K562 (cell line): ENCODE data around the gene ALOX5. TPM values are rescaled to one million over a fixed set of nuclear protein-coding genes. Genes with fewer than 3 reads are reported as not detected.

Experiments
- ATAC-seq: fragments of 200-7000 bp; cut with Tn5 transposase; 3 replicates; pipeline ENCODE4 v1.9.1; 2020; ENCODE audit warnings: moderate library complexity
- BruUV-seq: library from RNA; stranded (reverse); fragments of 400-500 nt; replicated peaks from 2 replicates; lab custom pipeline; 2021; lab: Mats Ljungman, UMichigan
- CTCF ChIA-PET: fragments of 300-600 bp; formaldehyde crosslinking; extraction: SDS; loops from one replicate; lab custom pipeline; 2021; ENCODE audit warnings: low intra/inter-chr PET ratio; lab: Yijun Ruan, JAX
- POLR2A ChIA-PET: fragments of 300-600, 350-650 bp; sonication (Branson Sonifier 250); formaldehyde crosslinking; extraction: SDS; loops from one replicate; lab custom pipeline; 2021; ENCODE audit warnings: antibody characterized with exemption, inconsistent platforms; lab: Yijun Ruan, JAX
- DNase-seq, 4 experiments: peaks; one replicate each; pipeline versions ENCODE4 v3.0.0 to v3.0.0-alpha.2; 2011 to 2018; ENCODE audit warnings: low spot score in 3 of 4, mixed read lengths in 3 of 4; ENCODE audit errors: extremely low read depth in 1 of 4
- FAIRE-seq: peaks from 2 replicates; lab custom pipeline; 2011; peaks lifted over from hg19 to GRCh38; lab: Jason Lieb, UNC
- H2AFZ ChIP-seq: 2 replicates; pipeline ENCODE4 v1.6.0; 2011; ENCODE audit warnings: low read depth, low read length, control low read depth, inconsistent platforms
- H3K27ac ChIP-seq: fragments of 200-600 bp; 3 replicates; pipeline ENCODE4 v1.8.0; 2011; ENCODE audit warnings: low read depth, mild to moderate bottlenecking, control low read depth, inconsistent platforms, low read length, moderate library complexity, mixed read lengths; ENCODE audit errors: extremely low read depth
- H3K27me3 ChIP-seq, 2 experiments: fragments of 300-600 bp in 1 of 2; 2 replicates in 1 of 2; 3 replicates in 1 of 2; pipeline versions ENCODE4 v1.6.0 to v1.8.0; 2011; ENCODE audit warnings: inconsistent platforms in 2 of 2, low read length in 2 of 2, mild to moderate bottlenecking in 1 of 2, mixed read lengths in 1 of 2, moderate library complexity in 1 of 2; ENCODE audit not compliant: control insufficient read depth in 2 of 2, insufficient read depth in 2 of 2
- H3K36me3 ChIP-seq: fragments of 300-600 bp; 3 replicates; pipeline ENCODE4 v1.8.0; 2011; ENCODE audit warnings: mild to moderate bottlenecking, low read length, inconsistent platforms; ENCODE audit not compliant: control insufficient read depth, insufficient read depth
- H3K4me1 ChIP-seq, 2 experiments: fragments of 200-600 bp in 1 of 2; replicated peaks in 1 of 2; 2 replicates in 1 of 2; 3 replicates in 1 of 2; pipeline versions ENCODE4 v1.5.1 to v1.8.0; 2011; ENCODE audit warnings: inconsistent platforms in 2 of 2, low read length in 2 of 2, mild to moderate bottlenecking in 1 of 2, mixed read lengths in 1 of 2, moderate library complexity in 1 of 2; ENCODE audit not compliant: control insufficient read depth in 2 of 2, insufficient read depth in 2 of 2
- H3K4me2 ChIP-seq: 2 replicates; pipeline ENCODE4 v1.6.1; 2011; ENCODE audit warnings: low read length, control low read depth, inconsistent platforms, mixed read lengths; ENCODE audit not compliant: insufficient read depth
- H3K4me3 ChIP-seq: fragments of 200-600 bp; sonication (generic), shearing (Covaris generic); 2 replicates; pipeline ENCODE4 v1.5.1; 2016; ENCODE audit warnings: control low read depth, inconsistent platforms
- H3K79me2 ChIP-seq: fragments of 200-600 bp; 3 replicates; pipeline ENCODE4 v1.8.0; 2011; ENCODE audit warnings: low read length, inconsistent platforms; ENCODE audit not compliant: control insufficient read depth, insufficient read depth
- H3K9ac ChIP-seq, 2 experiments: 2 replicates each; pipeline versions ENCODE4 v1.6.0 to v1.6.1; 2011; ENCODE audit warnings: low read depth in 2 of 2, low read length in 2 of 2, control low read depth in 1 of 2, inconsistent platforms in 1 of 2, mild to moderate bottlenecking in 1 of 2, mixed read lengths in 1 of 2; ENCODE audit not compliant: insufficient read depth in 1 of 2
- H3K9me1 ChIP-seq: one replicate; pipeline ENCODE4 v1.6.0; 2011; ENCODE audit warnings: inconsistent platforms, mild to moderate bottlenecking, low read length, moderate library complexity; ENCODE audit not compliant: control insufficient read depth, insufficient read depth
- H3K9me3 ChIP-seq: replicated peaks from 2 replicates; pipeline ENCODE4 v1.5.1; 2011; ENCODE audit warnings: low read depth, low read length, inconsistent platforms; ENCODE audit not compliant: control insufficient read depth, insufficient read depth
- H4K20me1 ChIP-seq: replicated peaks from 2 replicates; pipeline ENCODE4 v1.6.1; 2011; ENCODE audit warnings: low read length, inconsistent platforms, mixed read lengths; ENCODE audit not compliant: control insufficient read depth, insufficient read depth
- MAZ ChIP-seq, 2 experiments: fragments of 450-650 bp in 1 of 2; sonication (generic) in 1 of 2; formaldehyde crosslinking; IDR thresholded peaks in 1 of 2; conservative IDR thresholded peaks in 1 of 2; 2 replicates each; pipeline versions ENCODE4 v1.4.0 to v1.5.0; 2020; ENCODE audit warnings: mild to moderate bottlenecking in 1 of 2, missing genetic modification reagents in 1 of 2
- NFIC ChIP-seq: fragments of 450-650 bp; IDR thresholded peaks from 2 replicates; pipeline ENCODE4 v1.6.1; 2017; ENCODE audit warnings: mild to moderate bottlenecking, inconsistent platforms
- NFIX ChIP-seq: fragments of 250-450 bp; sonication (Bioruptor Pico); IDR thresholded peaks from 2 replicates; pipeline ENCODE4 v1.4.0; 2020; ENCODE audit warnings: low read depth, mild to moderate bottlenecking, moderate library complexity
- ZBTB17 ChIP-seq: fragments of 450-650 bp; formaldehyde crosslinking; IDR thresholded peaks from 2 replicates; pipeline ENCODE4 v1.4.0; 2020; ENCODE audit warnings: mild to moderate bottlenecking
- ZNF316 ChIP-seq: fragments of 450-650 bp; IDR thresholded peaks from 2 replicates; pipeline ENCODE4 v1.6.1; 2016
- WGBS: fragments of 100-300 bp; shearing (Covaris generic); methylation state at CpG from one replicate; pipeline ENCODE4 v1.1.6; 2016; ENCODE audit warnings: low coverage, mixed read lengths; ENCODE audit not compliant: insufficient coverage; ENCODE audit errors: missing lambda C conversion rate; 5-methylcytosine and 5-hydroxymethylcytosine counted together
- in situ Hi-C: fragments of 300-500 bp; cut with MboI; formaldehyde crosslinking; loops from 4 replicates; pipeline ENCODE4 v1.15.0; 2018; ENCODE audit warnings: inconsistent platforms, mixed read lengths
- intact Hi-C: fragments of 100-400 bp; cut with micrococcal nuclease; formaldehyde crosslinking; loops from 2 replicates; pipeline ENCODE4 v1.14.2; 2022
- polyA plus RNA-seq, 8 experiments: library from polyadenylated mRNA; depleted of rRNA in 4 of 8; stranded (reverse) in 5 of 8; unstranded in 3 of 8; fragments of >200 nt; fragmentation: Nextera tagmentation in 2 of 8; fragmentation: Illumina TruSeq in 1 of 8; extraction: Ambion mirVana in 2 of 8; extraction: Trizol in 1 of 8; gene quantifications; 2 replicates each; pipeline versions ENCODE4 v1.2.1 to v1.2.3, GENCODE V29; 2011 to 2014; ENCODE audit warnings: inconsistent platforms in 1 of 8, missing spikeins in 1 of 8
- total RNA-seq, 7 experiments: library from RNA; depleted of rRNA in 6 of 7; stranded (reverse); fragments of >200 nt in 6 of 7; fragmentation: Illumina TruSeq in 2 of 7; extraction: Trizol in 2 of 7; gene quantifications; 2 replicates each; pipeline versions ENCODE4 v1.2.1 to v1.2.3, GENCODE V29; 2011 to 2021; ENCODE audit warnings: low replicate concordance in 1 of 7

Gene ALOX5
- total and polyA plus RNA-seq, 9 of the 15 experiments (the other 6 are each of a cell fraction or from before 2014, with no cell fraction given) = 0.10 to 2.4 (median 1.4) TPM

DNA sequence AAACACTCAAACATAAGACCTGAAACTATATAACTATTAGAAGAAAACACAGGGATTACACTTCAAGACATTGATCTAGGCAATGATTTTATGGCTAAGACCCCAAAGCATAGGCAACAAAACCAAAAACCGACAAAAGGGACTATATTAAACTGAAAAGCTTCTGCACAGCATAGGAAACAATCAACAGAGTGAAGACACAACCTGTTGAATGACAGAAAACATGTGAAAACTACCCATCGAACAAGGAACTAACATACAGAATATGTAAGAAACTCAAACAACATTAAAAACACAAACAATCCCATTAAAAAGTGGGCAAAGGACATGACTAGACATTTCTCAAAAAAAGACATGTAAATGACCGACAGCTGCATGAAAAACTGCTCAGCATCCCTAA lies 109.0 kb downstream of the ALOX5 start:
- TF ChIP-seq ZNF316 (peak; percentile 33), MAZ (CRISPR knock-in tag; conservative IDR thresholded peaks at IDR 0.05 in 1 of 2, IDR thresholded peaks at IDR 0.05 in 1 of 2) (no peak)
- Histone ChIP-seq H3K9me1 (no peaks in the 10 kb centered on the region), H3K27ac (no peak overlapping the region), H3K9ac (no peak overlapping the region), H3K4me1 (no peaks in the 10 kb centered on the region), H3K4me2 (no peak overlapping the region), H3K4me3 (no peak overlapping the region), H3K9me3 (peaks cover 7% of the 10 kb centered on the region), H4K20me1 (no peaks in the 10 kb centered on the region), H3K36me3 (peaks cover 8% of the 10 kb centered on the region; the same call in 2 of the 3 replicates), H3K27me3 (no peaks in the 10 kb centered on the region), H3K79me2 (peaks cover under 1% of the 10 kb centered on the region; the same call in 1 of the 3 replicates), H2AFZ (no peak overlapping the region)
- intact Hi-C loops = no loop called here
- DNase-seq (no peak), ATAC-seq (no peak), FAIRE-seq (no peak)
- CTCF ChIA-PET = no interaction called here
- WGBS = 46% methylated on average over 3 of the region's 3 CpGs
- no TSS peak for BruUV-seq
- in situ Hi-C loops = no loop called here
- POLR2A ChIA-PET = no interaction called here

DNA sequence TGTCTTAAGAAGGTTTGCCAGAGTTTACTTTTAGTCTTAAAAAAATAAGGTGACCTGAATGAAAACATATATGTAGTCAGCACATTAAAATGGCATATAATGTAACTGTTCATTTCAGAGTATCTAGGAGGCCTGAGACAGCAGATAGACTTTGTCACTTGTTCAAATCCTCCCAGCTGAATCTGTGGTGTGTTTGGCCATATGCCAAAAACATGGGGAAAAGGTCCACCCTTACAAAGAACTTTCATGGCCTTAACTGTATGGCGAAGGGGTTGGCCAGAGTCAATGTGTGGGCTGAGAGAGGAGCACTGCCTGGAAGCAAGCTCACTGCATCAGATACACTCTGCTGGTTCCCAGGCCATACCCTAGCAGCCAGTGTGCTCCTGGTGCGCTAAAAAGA lies 113.7 kb downstream of the ALOX5 start:
- WGBS = 83% methylated on average over 2 of the region's 2 CpGs
- CTCF ChIA-PET = no interaction called here
- POLR2A ChIA-PET = no interaction called here

More for the DNA sequence above, 113.7 kb downstream of the ALOX5 start:
- in situ Hi-C loops (no loop called here), intact Hi-C loops (no loop called here)
- H3K9me3 ChIP-seq = no peaks in the 10 kb centered on the region
- FAIRE-seq = peak; percentile 6
- peak; percentile 41; the same call in 2 of the 3 replicates for ATAC-seq
- no peak overlapping the region for H3K4me3 ChIP-seq
- H3K9me1 ChIP-seq = no peaks in the 10 kb centered on the region
- peak in 1 of 4 experiments; percentile 33 for DNase-seq
- no peak overlapping the region for H3K9ac ChIP-seq
- no peaks in the 10 kb centered on the region for H4K20me1 ChIP-seq
- no peak overlapping the region for H3K4me2 ChIP-seq
- H3K4me1 ChIP-seq = no peaks in the 10 kb centered on the region
- H3K27ac ChIP-seq = no peak overlapping the region
- TF ChIP-seq ZBTB17 (CRISPR knock-in tag) = no peak
- TF ChIP-seq NFIX (CRISPR knock-in tag) = peak; percentile 48; the same call in 1 of the 2 replicates
- peak; percentile 95 for TF ChIP-seq NFIC
- no TSS peak for BruUV-seq
- H3K27me3 ChIP-seq = no peaks in the 10 kb centered on the region
- H2AFZ ChIP-seq = no peak overlapping the region
- H3K36me3 ChIP-seq = peaks cover 13% of the 10 kb centered on the region; the same call in 2 of the 3 replicates
- H3K79me2 ChIP-seq = no peaks in the 10 kb centered on the region
